Mammary epithelial cell (primary cell): ENCODE measurements around the gene CDK11A.
"Not testable (repeated sequence)": the region's sequence is repeated elsewhere in the genome, so short reads cannot be mapped to it uniquely, and the experiment has no call there.

ENCODE experiments used
- CTCF ChIP-seq, 2 donors: IDR thresholded peaks in 1 of 2; conservative IDR thresholded peaks in 1 of 2; 2 replicates each; pipeline ENCODE4 v1.5.1; 2011 to 2012; ENCODE audit warnings: inconsistent platforms in 2 of 2, low read length in 2 of 2, mild to moderate bottlenecking in 2 of 2, control low read depth in 1 of 2, low read depth in 1 of 2; ENCODE audit not compliant: insufficient read depth in 1 of 2; ENCODE audit errors: extremely low read depth in 1 of 2
- EZH2 ChIP-seq: IDR thresholded peaks from 2 replicates; pipeline ENCODE4 v1.6.1; 2012; ENCODE audit warnings: low read length, inconsistent platforms, borderline replicate concordance

- not testable (repeated sequence) for TF ChIP-seq CTCF (conservative IDR thresholded peaks at IDR 0.05 in 1 of 2, IDR thresholded peaks at IDR 0.05 in 1 of 2; ENCODE audit: extremely low read depth in 1 of 2, insufficient read depth in 1 of 2, low read depth in 1 of 2, low read length in 2 of 2); EZH2
These were observed 8.9 kb downstream of the CDK11A start for GRCh38 chr1:1715109-1715883.
